RWPE1 (cell line): ENCODE data around the gene TRIM3.

ENCODE experiments used
- CTCF ChIA-PET: fragments of 350-600 bp; sonication (Branson Sonifier 250); formaldehyde crosslinking; extraction: SDS; loops from one replicate; lab custom pipeline; 2021; lab: Yijun Ruan, JAX
- POLR2A ChIA-PET: fragments of 400-600 bp; formaldehyde crosslinking; extraction: SDS; loops from one replicate; lab custom pipeline; 2020; ENCODE audit warnings: antibody characterized with exemption; ENCODE audit not compliant: low non-redundant PET; lab: Yijun Ruan, JAX
- DNase-seq: peaks from one replicate; pipeline ENCODE4 v3.0.0; 2012; ENCODE audit warnings: low spot score
- H3K27ac ChIP-seq: fragments of 450-650 bp; 2 replicates; pipeline ENCODE4 v1.5.1; 2017
- TF ChIP-seq, protein P1 (sequence below): fragments of 450-650 bp; conservative IDR thresholded peaks from 2 replicates; pipeline ENCODE4 v1.5.1; 2017; ENCODE audit warnings: low read depth, mild to moderate bottlenecking

The TRIM3 gene

DNA sequence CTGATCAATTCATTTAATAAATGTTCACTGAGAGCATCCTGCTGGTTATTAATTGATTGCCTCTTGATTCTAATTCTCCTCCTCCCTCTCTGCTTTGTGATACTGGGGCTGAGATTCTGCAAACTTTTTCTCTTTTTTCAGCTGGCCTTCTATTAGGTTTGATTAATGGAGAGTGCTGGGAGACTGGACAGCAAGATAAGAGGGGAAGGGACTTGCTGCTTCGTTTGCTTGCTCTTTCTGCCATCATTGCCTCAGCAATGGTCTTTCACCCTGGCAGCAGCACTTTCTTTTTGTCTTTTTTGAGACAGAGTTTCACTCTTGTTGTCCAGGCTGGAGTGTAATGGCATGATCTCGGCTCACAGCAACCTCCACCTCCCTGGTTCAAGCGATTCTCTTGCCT is 30.4 kb upstream of the TRIM3 start:
- POLR2A ChIA-PET: no interaction called here
- DNase-seq: no peak
- H3K27ac ChIP-seq: peak overlapping the region; percentile 35
- CTCF ChIA-PET: interaction anchor here (1.4 to 2.4 kb wide), 2 partner anchors 123 to 125 kb away, joined by 5 to 14 read pairs; no protein-coding TSS in a partner anchor
- TF ChIP-seq, protein P1, sequence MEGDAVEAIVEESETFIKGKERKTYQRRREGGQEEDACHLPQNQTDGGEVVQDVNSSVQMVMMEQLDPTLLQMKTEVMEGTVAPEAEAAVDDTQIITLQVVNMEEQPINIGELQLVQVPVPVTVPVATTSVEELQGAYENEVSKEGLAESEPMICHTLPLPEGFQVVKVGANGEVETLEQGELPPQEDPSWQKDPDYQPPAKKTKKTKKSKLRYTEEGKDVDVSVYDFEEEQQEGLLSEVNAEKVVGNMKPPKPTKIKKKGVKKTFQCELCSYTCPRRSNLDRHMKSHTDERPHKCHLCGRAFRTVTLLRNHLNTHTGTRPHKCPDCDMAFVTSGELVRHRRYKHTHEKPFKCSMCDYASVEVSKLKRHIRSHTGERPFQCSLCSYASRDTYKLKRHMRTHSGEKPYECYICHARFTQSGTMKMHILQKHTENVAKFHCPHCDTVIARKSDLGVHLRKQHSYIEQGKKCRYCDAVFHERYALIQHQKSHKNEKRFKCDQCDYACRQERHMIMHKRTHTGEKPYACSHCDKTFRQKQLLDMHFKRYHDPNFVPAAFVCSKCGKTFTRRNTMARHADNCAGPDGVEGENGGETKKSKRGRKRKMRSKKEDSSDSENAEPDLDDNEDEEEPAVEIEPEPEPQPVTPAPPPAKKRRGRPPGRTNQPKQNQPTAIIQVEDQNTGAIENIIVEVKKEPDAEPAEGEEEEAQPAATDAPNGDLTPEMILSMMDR: no peak

DNA sequence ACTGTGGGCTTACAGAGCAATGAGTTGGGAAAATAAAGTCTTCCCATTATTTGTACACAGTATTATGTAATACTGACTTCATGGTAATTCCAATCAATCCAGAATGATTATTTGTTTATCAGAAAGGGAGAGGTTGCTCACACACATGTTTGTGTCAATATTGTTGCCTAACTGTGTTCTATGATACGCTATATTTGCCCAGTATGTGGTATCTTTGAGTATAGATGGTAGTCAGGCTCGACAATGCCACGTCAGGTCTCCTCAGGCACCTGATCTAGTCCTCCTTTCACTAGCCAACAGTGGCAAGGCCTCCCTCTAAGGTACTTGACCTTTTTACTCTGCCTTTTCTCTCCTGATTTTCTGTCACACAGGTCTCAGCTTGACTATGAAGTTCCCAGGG is 28.6 kb upstream of the TRIM3 start:
- TF ChIP-seq, protein P1: no peak
- ChIA-PET CTCF (no interaction called here), POLR2A (no interaction called here)
- H3K27ac ChIP-seq: no peak overlapping the region
- no peak for DNase-seq

DNA sequence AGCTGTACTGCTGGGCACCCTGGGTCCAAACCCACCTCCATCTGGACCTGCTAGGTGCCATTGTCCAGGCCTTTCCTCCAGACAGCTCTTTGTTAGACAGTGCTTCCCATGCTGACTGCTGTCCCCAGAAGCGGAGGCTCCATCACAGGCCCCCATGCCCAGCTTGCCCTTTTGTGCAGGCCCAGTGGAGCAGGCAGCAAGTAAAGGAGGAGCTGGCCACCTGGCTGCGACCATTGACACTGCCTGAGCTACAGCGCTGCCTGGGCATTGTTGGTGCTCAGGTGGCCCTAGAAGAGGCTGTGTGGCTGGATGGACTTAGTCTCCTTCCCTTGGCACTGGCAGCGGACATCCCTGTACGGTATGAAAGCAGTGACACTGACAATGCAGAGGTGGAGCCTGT is 24.8 kb upstream of the TRIM3 start:
- no peak overlapping the region for H3K27ac ChIP-seq
- TF ChIP-seq, protein P1: no peak
- ChIA-PET POLR2A (no interaction called here), CTCF (no interaction called here)
- no peak for DNase-seq

DNA sequence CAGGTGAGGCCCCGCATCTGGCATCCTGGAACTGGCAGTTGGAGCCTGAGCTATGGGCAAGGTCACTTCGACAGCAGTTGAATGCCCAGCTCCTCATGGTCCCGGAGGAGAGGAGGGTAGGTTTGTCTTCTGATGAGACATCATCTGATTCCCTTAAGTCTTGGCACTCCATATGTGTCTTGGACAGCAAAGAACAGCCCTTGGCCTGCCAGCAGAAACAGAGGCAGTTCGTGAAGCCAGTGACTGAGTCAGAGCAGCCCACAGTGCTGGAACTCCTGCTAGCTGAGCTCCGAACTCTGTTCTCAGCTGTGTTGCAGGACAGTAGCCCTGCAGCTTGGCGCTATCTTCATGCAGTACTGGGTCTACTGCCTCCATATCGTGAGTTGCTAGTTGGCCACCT is 24.4 kb upstream of the TRIM3 start:
- no peak for DNase-seq
- ChIA-PET POLR2A (no interaction called here), CTCF (no interaction called here)
- H3K27ac ChIP-seq: no peak overlapping the region
- TF ChIP-seq, protein P1: no peak

DNA sequence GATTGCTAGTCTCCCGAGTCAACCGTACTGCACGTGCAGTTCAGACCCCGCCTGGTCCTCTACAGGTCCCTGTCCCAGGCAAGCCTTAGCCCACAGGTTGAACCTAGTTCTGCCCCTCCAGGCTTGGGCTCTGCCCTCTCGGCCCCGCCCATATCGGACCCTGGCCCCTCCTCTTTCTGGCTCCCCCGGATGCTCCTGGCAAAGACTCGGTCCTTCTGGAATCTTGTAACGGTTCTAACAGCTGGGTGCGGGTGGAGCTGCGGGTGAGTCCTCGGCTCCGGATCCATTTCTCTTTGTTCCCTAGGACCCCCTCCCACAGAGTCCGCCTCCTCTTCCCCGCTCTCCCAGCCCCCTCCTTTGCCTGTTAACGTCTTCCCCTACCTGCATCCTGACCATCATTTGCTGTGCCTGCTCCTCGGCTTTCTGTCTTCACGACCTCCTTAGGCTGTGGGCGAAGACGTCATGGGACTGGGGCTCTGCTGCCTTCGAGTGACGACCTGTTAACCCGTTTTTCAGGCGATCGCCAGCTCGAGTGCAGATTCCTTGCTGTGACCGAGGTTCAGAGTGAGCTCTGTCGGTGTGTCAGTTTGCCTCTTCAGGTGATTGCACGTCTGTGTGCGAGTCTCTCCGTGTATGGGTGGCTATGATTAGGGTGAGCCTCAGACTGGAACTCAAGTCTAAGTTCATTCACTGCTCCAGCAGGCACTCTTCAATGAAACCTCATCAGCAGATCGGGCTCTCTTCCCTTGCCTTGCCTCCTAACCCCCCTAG is 23.5 kb upstream of the TRIM3 start, which contains the start of gene DNHD1:
TSS of gene DNHD1 (plus strand) at position 212 of the 771 bp plus-strand sequence. CDS start 936 bp downstream, outside the sequence.
- TF ChIP-seq, protein P1: no peak
- ChIA-PET POLR2A (no interaction called here), CTCF (no interaction called here)
- no peak for DNase-seq
- no peak within 1 kb of the TSS for H3K27ac ChIP-seq

DNA sequence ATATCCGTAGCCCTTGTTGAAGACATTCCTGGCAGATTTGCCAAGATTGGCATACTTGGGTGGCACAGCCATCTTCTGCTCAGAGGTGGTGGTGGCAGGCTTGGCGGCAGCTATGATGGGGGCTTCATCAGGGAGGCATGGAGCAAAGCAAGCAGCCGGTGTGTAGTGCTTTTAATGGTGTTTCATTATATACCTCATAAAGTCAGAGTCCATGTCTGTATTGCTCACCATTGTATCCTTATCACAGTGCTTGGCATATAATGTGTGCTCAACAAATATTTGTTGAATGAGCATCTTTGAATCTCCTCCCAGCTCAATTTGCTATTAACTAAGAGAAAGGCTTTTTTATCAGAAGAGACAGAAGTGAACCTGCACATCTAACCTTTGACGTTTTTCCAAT is 15.6 kb upstream of the TRIM3 start:
- no peak overlapping the region for H3K27ac ChIP-seq
- ChIA-PET CTCF (no interaction called here), POLR2A (no interaction called here)
- TF ChIP-seq, protein P1: no peak
- no peak for DNase-seq
